Fibroblast of mammary gland (primary cell): ENCODE results near the gene MIPEP.
"Not testable (repeated sequence)": the region's sequence is repeated elsewhere in the genome, so short reads cannot be mapped to it uniquely, and the experiment has no call there.

Source experiments
- DNase-seq: peaks from one replicate; pipeline ENCODE4 v3.0.0-alpha.2; 2010; ENCODE audit warnings: low read depth
- H3K4me3 ChIP-seq: 2 replicates; pipeline ENCODE4 v1.5.1; 2011; ENCODE audit warnings: low read depth, mild to moderate bottlenecking, low read length, moderate library complexity; ENCODE audit not compliant: control insufficient read depth
- TF ChIP-seq, protein P1 (sequence below): conservative IDR thresholded peaks from 2 replicates; pipeline ENCODE4 v1.5.1; 2011; ENCODE audit warnings: low read depth, low read length, inconsistent platforms; ENCODE audit not compliant: control insufficient read depth, insufficient read depth

MIPEP gene

GRCh38 chr13:23752111-23753001 lies 136.8 kb downstream of the MIPEP start:
- H3K4me3 ChIP-seq: no peak overlapping the region
- no peak for DNase-seq
- TF ChIP-seq, protein P1, sequence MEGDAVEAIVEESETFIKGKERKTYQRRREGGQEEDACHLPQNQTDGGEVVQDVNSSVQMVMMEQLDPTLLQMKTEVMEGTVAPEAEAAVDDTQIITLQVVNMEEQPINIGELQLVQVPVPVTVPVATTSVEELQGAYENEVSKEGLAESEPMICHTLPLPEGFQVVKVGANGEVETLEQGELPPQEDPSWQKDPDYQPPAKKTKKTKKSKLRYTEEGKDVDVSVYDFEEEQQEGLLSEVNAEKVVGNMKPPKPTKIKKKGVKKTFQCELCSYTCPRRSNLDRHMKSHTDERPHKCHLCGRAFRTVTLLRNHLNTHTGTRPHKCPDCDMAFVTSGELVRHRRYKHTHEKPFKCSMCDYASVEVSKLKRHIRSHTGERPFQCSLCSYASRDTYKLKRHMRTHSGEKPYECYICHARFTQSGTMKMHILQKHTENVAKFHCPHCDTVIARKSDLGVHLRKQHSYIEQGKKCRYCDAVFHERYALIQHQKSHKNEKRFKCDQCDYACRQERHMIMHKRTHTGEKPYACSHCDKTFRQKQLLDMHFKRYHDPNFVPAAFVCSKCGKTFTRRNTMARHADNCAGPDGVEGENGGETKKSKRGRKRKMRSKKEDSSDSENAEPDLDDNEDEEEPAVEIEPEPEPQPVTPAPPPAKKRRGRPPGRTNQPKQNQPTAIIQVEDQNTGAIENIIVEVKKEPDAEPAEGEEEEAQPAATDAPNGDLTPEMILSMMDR: no peak

GRCh38 chr13:23751195-23751594 lies 138.0 kb downstream of the MIPEP start:
- no peak overlapping the region for H3K4me3 ChIP-seq
- peak; percentile 15 for DNase-seq
- TF ChIP-seq, protein P1: no peak

GRCh38 chr13:23750383-23751121 lies 138.6 kb downstream of the MIPEP start:
- no peak overlapping the region for H3K4me3 ChIP-seq
- peak; percentile 60 for DNase-seq
- TF ChIP-seq, protein P1: no peak

DNA sequence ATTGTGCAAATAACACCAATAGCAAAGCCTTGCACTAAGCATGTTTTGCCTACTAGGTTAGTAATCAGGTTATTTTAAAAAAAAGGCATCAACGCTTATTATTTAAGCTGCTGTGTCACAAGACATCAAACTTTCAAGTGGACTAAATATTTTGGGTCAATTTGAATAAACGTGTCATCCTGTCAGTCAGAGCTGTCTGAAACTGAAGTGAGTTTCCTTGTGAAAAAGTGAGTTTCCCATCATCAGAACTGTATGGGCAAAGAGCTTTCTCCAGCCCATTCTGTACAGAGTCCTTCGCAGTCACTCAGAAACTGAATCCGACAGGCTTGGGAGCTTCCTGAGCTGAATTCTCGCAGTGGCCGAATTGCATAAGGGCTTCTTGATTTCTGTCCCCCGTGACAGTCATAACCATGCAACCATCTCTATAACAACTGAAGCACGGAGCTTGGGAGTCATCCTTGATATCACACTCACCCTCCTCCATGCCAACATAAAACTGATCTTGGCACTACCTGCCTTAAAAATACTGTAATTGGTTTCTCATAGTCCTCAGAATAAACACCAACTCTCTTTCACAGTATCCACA lies 139.8 kb downstream of the MIPEP start:
- H3K4me3 ChIP-seq: no peak overlapping the region
- no peak for DNase-seq
- TF ChIP-seq, protein P1: no peak

- no peak overlapping the region for H3K4me3 ChIP-seq
- TF ChIP-seq, protein P1: no peak
- no peak for DNase-seq
Measured at GRCh38 chr13:23748109-23748990, 140.8 kb downstream of the MIPEP start.

DNA sequence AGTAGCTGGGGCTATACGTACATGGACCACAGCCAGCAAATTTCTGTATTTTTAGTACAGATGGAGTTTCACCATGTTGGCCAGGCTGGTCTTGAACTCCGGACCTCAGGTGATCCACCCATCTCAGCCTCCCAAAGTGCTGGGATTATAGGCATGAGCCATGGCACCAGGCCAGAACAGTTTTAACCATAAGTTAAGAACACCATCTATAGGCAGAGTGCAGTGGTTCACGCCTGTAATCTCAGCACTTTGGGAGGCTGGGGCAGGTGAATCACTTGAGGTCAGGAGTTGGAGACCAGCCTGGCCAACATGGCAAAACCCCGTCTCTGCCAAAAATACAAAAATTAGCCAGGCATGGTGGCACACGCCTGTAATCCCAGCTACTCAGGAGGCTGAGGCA lies 143.1 kb downstream of the MIPEP start:
- H3K4me3 ChIP-seq: not testable (repeated sequence)
- DNase-seq: peak; percentile 11
